ENCODE results near the gene CHRNA3.
A peak's percentile ranks its signal among the peaks of the same experiment; 100 is the strongest.

Gene CHRNA3

DNA sequence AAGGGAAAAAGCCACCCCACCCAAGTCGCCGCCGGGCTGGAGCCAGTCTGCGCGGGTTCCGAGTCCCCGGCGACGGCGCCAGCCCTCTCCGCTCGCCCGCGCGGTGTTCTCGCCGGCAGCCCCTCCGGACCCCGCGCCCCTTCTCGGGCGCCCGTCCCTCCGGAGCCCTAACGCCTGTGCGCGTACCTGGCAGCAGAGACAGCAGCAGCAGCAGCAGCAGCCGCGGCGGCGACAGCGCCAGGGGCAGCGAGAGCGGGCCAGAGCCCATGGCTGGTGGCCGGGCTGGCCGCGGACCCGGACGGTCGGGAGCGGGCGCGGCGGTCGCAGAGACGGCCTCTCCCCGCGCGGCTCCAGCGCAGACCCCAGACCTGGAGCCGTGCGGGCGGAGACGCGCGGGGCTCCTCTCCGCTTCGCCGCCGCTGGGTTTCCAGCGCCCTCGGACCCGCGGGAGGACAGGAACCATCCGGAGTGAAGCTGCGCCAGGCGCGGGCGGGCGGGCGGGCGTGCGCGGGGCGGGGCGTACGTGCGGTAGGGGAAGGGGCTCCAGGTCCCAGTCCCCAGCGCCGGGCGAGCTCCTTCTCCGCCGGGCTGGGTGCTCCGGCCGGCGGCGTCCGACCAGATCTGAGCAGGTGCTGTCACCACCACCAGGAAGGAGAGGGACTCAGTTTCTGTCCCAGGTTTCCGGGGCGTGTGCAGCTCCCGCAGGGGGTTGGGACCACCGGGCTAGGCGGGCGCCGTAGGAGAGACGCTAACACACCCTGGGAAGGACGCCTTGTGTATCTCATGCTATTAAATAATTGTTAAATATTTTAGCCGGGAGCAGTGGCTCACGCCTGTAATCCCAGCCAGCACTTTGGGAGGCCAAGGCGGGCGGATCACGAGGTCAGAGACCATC is at the start of gene CHRNA3:
Gene CHRNA3, minus strand, starts transcription at position 470 of the 895 bp plus-strand sequence. Its CDS starts 202 bp downstream, at position 268.
- Histone ChIP-seq H3K36me3 (ENCODE audit: insufficient read depth, low read length) (no peaks in the 10 kb centered on the region), H2AFZ (ENCODE audit: low read depth, low read length) (peak within 1 kb of the TSS; percentile 89), H3K4me3 (ENCODE audit: low read length) (peak within 1 kb of the TSS; percentile 38), H3K9me3 (ENCODE audit: low read length) (no peaks in the 10 kb centered on the region), H3K27me3 (ENCODE audit: insufficient read depth, low read length) (peaks cover 50% of the 10 kb centered on the region), H3K4me1 (ENCODE audit: insufficient read depth, low read length) (peaks cover 8% of the 10 kb centered on the region)

GRCh38 chr15:78668987-78669386 is 48.2 kb upstream of the CHRNA3 start:
- Histone ChIP-seq H3K4me1 (ENCODE audit: insufficient read depth, low read length) (peaks cover 17% of the 10 kb centered on the region), H3K9me3 (ENCODE audit: low read length) (no peaks in the 10 kb centered on the region), H2AFZ (ENCODE audit: low read depth, low read length) (no peak overlapping the region), H3K36me3 (ENCODE audit: insufficient read depth, low read length) (no peaks in the 10 kb centered on the region), H3K4me3 (ENCODE audit: low read length) (no peak overlapping the region), H3K27me3 (ENCODE audit: insufficient read depth, low read length) (peaks cover 6% of the 10 kb centered on the region)

GRCh38 chr15:78667578-78668236 is 46.9 kb upstream of the CHRNA3 start:
- H3K36me3 ChIP-seq (ENCODE audit: insufficient read depth, low read length) = no peaks in the 10 kb centered on the region
- no peaks in the 10 kb centered on the region for H3K9me3 ChIP-seq (ENCODE audit: low read length)
- peaks cover 9% of the 10 kb centered on the region for H3K4me1 ChIP-seq (ENCODE audit: insufficient read depth, low read length)
- no peak overlapping the region for H2AFZ ChIP-seq (ENCODE audit: low read depth, low read length)
- H3K27me3 ChIP-seq (ENCODE audit: insufficient read depth, low read length) = peaks cover 6% of the 10 kb centered on the region
- no peak overlapping the region for H3K4me3 ChIP-seq (ENCODE audit: low read length)

GRCh38 chr15:78666010-78666409 is 45.2 kb upstream of the CHRNA3 start:
- Histone ChIP-seq H3K36me3 (ENCODE audit: insufficient read depth, low read length) (no peaks in the 10 kb centered on the region), H2AFZ (ENCODE audit: low read depth, low read length) (no peak overlapping the region), H3K27me3 (ENCODE audit: insufficient read depth, low read length) (peaks cover 6% of the 10 kb centered on the region), H3K4me3 (ENCODE audit: low read length) (no peak overlapping the region), H3K4me1 (ENCODE audit: insufficient read depth, low read length) (no peaks in the 10 kb centered on the region), H3K9me3 (ENCODE audit: low read length) (no peaks in the 10 kb centered on the region)

GRCh38 chr15:78663703-78664102 is 42.9 kb upstream of the CHRNA3 start:
- no peak overlapping the region for H3K4me3 ChIP-seq (ENCODE audit: low read length)
- peaks cover 6% of the 10 kb centered on the region for H3K27me3 ChIP-seq (ENCODE audit: insufficient read depth, low read length)
- H3K4me1 ChIP-seq (ENCODE audit: insufficient read depth, low read length) = no peaks in the 10 kb centered on the region
- no peaks in the 10 kb centered on the region for H3K9me3 ChIP-seq (ENCODE audit: low read length)
- no peak overlapping the region for H2AFZ ChIP-seq (ENCODE audit: low read depth, low read length)
- H3K36me3 ChIP-seq (ENCODE audit: insufficient read depth, low read length) = no peaks in the 10 kb centered on the region

DNA sequence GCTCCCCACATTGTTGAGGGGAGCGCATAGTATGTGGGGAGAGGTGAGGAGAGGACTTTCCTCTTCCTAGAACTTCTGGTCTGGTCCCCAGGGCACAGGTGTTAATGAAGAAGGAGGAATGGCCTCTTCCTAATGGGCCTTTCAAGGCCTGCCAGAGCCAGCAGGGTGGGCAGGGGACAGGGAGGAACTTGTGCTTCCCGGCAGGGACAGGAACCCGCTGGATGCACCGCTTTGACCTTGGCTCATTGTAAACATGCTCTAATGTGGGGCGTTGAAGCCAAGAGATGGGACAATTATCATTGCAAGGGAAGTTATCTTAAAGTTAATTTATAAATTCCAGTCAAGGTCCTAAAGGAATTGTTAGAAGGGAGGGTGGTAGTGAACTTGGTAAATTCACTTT is 41.2 kb upstream of the CHRNA3 start:
- no peaks in the 10 kb centered on the region for H3K27me3 ChIP-seq (ENCODE audit: insufficient read depth, low read length)
- no peaks in the 10 kb centered on the region for H3K9me3 ChIP-seq (ENCODE audit: low read length)
- H3K4me3 ChIP-seq (ENCODE audit: low read length) = no peak overlapping the region
- no peak overlapping the region for H2AFZ ChIP-seq (ENCODE audit: low read depth, low read length)
- H3K36me3 ChIP-seq (ENCODE audit: insufficient read depth, low read length) = no peaks in the 10 kb centered on the region
- H3K4me1 ChIP-seq (ENCODE audit: insufficient read depth, low read length) = no peaks in the 10 kb centered on the region

DNA sequence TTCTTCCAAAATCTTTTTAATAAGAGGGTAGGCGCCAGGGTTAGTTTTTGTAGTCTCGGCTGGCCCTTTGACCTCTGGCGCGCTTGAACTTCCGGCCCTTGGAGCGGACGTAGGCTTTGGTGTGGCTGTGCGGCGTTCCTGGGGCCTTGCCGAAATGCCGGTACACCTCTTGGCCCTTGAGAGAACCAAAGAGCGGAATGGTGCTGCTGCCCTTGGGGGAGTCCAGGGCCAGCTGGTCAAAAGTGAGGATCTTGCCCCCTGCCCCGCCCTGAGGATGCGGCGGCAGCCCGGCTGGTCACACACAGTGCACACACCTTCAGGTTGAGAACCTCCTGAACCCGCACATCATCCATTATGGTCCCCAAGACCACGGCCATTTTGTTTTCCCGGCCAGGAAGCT is 40.2 kb upstream of the CHRNA3 start:
- Histone ChIP-seq H3K4me1 (ENCODE audit: insufficient read depth, low read length) (no peaks in the 10 kb centered on the region), H3K27me3 (ENCODE audit: insufficient read depth, low read length) (no peaks in the 10 kb centered on the region), H2AFZ (ENCODE audit: low read depth, low read length) (no peak overlapping the region), H3K9me3 (ENCODE audit: low read length) (no peaks in the 10 kb centered on the region), H3K4me3 (ENCODE audit: low read length) (no peak overlapping the region), H3K36me3 (ENCODE audit: insufficient read depth, low read length) (no peaks in the 10 kb centered on the region)

- Histone ChIP-seq H3K9me3 (ENCODE audit: low read length) (no peaks in the 10 kb centered on the region), H3K27me3 (ENCODE audit: insufficient read depth, low read length) (no peaks in the 10 kb centered on the region), H3K4me1 (ENCODE audit: insufficient read depth, low read length) (no peaks in the 10 kb centered on the region), H3K4me3 (ENCODE audit: low read length) (no peak overlapping the region), H3K36me3 (ENCODE audit: insufficient read depth, low read length) (no peaks in the 10 kb centered on the region), H2AFZ (ENCODE audit: low read depth, low read length) (no peak overlapping the region)
Measured at GRCh38 chr15:78660584-78660983, 39.8 kb upstream of the CHRNA3 start.

- no peaks in the 10 kb centered on the region for H3K36me3 ChIP-seq (ENCODE audit: insufficient read depth, low read length)
- H2AFZ ChIP-seq (ENCODE audit: low read depth, low read length) = no peak overlapping the region
- H3K4me1 ChIP-seq (ENCODE audit: insufficient read depth, low read length) = no peaks in the 10 kb centered on the region
- no peak overlapping the region for H3K4me3 ChIP-seq (ENCODE audit: low read length)
- no peaks in the 10 kb centered on the region for H3K9me3 ChIP-seq (ENCODE audit: low read length)
- H3K27me3 ChIP-seq (ENCODE audit: insufficient read depth, low read length) = no peaks in the 10 kb centered on the region
Measured at GRCh38 chr15:78658823-78659222, 38.0 kb upstream of the CHRNA3 start.

DNA sequence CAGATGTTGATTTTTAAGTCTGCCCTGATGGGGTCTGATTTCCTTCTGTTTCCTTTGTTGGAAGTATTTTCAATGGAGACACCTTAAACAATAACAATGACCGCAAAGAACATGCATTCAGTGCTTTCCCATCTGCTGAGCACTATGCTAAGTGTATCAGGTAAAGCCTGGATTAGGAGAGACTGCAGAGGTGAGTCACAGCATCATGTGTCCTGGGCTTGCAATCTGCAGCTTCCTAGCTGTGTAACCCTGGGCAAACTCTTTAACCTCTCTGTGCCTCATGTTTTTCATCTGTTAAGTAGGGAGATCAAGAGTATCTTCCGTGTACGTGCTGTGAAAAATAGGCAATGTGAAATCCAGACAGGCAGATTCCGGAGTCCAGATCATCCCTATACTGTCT is 33.5 kb upstream of the CHRNA3 start:
- Histone ChIP-seq H3K4me3 (ENCODE audit: low read length) (no peak overlapping the region), H3K9me3 (ENCODE audit: low read length) (no peaks in the 10 kb centered on the region), H2AFZ (ENCODE audit: low read depth, low read length) (no peak overlapping the region), H3K27me3 (ENCODE audit: insufficient read depth, low read length) (peaks cover 12% of the 10 kb centered on the region), H3K4me1 (ENCODE audit: insufficient read depth, low read length) (no peaks in the 10 kb centered on the region), H3K36me3 (ENCODE audit: insufficient read depth, low read length) (no peaks in the 10 kb centered on the region)

- Histone ChIP-seq H3K27me3 (ENCODE audit: insufficient read depth, low read length) (peaks cover 12% of the 10 kb centered on the region), H3K4me1 (ENCODE audit: insufficient read depth, low read length) (no peaks in the 10 kb centered on the region)
Measured at GRCh38 chr15:78651930-78652615, 31.3 kb upstream of the CHRNA3 start.

DNA sequence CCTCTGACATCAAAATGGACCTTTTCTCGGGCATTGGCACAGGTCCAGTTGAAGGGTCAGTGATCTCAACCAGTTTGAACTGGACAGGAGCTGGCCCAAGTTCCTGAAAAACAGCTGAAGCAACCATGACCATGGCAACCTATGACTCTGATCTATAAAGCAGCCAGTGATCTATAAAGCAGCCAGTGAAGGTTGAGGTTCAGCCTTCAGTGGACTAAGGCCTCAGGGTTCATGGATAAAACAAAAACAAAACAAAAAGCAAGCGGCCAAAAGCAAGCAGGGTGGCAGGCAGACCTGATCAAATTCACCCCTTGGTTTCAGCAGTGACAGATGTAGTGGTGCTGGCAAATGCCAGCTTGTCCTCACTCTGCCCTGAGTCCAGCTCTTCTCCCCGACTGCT is 30.2 kb upstream of the CHRNA3 start:
- no peaks in the 10 kb centered on the region for H3K36me3 ChIP-seq (ENCODE audit: insufficient read depth, low read length)
- H3K9me3 ChIP-seq (ENCODE audit: low read length) = no peaks in the 10 kb centered on the region
- no peak overlapping the region for H3K4me3 ChIP-seq (ENCODE audit: low read length)
- peaks cover 12% of the 10 kb centered on the region for H3K27me3 ChIP-seq (ENCODE audit: insufficient read depth, low read length)
- H3K4me1 ChIP-seq (ENCODE audit: insufficient read depth, low read length) = no peaks in the 10 kb centered on the region
- H2AFZ ChIP-seq (ENCODE audit: low read depth, low read length) = no peak overlapping the region

More at GRCh38 chr15:78651930-78652615, 31.3 kb upstream of the CHRNA3 start:
- Histone ChIP-seq H3K9me3 (ENCODE audit: low read length) (no peaks in the 10 kb centered on the region), H3K4me3 (ENCODE audit: low read length) (no peak overlapping the region), H2AFZ (ENCODE audit: low read depth, low read length) (no peak overlapping the region), H3K36me3 (ENCODE audit: insufficient read depth, low read length) (no peaks in the 10 kb centered on the region)

GRCh38 chr15:78650022-78650421 is 29.2 kb upstream of the CHRNA3 start:
- Histone ChIP-seq H3K27me3 (ENCODE audit: insufficient read depth, low read length) (peaks cover 12% of the 10 kb centered on the region), H3K4me1 (ENCODE audit: insufficient read depth, low read length) (no peaks in the 10 kb centered on the region), H3K9me3 (ENCODE audit: low read length) (no peaks in the 10 kb centered on the region), H2AFZ (ENCODE audit: low read depth, low read length) (no peak overlapping the region), H3K36me3 (ENCODE audit: insufficient read depth, low read length) (no peaks in the 10 kb centered on the region), H3K4me3 (ENCODE audit: low read length) (no peak overlapping the region)
